Calu3 (cell line): ENCODE data around the gene ZNF777. TPM values are rescaled to one million over a fixed set of nuclear protein-coding genes. Genes with fewer than 3 reads are reported as not detected.
"Not testable (repeated sequence)": the region's sequence is repeated elsewhere in the genome, so short reads cannot be mapped to it uniquely, and the experiment has no call there.

ENCODE experiments used
- BruUV-seq: library from RNA; stranded (reverse); fragments of 400-500 nt; replicated peaks from 2 replicates; lab custom pipeline; 2021; lab: Mats Ljungman, UMichigan
- CTCF ChIA-PET: fragments of 300-600 bp; sonication (Branson Sonifier 250); formaldehyde crosslinking; loops from one replicate; lab custom pipeline; 2022; ENCODE audit warnings: antibody characterized with exemption; lab: Charles Lee
- DNase-seq: peaks from one replicate; pipeline ENCODE4 v3.0.0; 2022
- H3K27ac Mint-ChIP-seq: one replicate; pipeline ENCODE4 v1.8.0; 2022; ENCODE audit warnings: mixed read lengths; ENCODE audit not compliant: unreplicated experiment
- H3K27me3 Mint-ChIP-seq: one replicate; pipeline ENCODE4 v1.8.0; 2022; ENCODE audit warnings: mixed read lengths; ENCODE audit not compliant: unreplicated experiment
- H3K36me3 Mint-ChIP-seq: one replicate; pipeline ENCODE4 v1.8.0; 2022; ENCODE audit warnings: mild to moderate bottlenecking, moderate library complexity, mixed read lengths; ENCODE audit not compliant: insufficient read depth, unreplicated experiment
- H3K4me1 Mint-ChIP-seq: one replicate; pipeline ENCODE4 v1.8.0; 2022; ENCODE audit warnings: mild to moderate bottlenecking, low read depth, mixed read lengths; ENCODE audit not compliant: unreplicated experiment
- H3K4me3 Mint-ChIP-seq: one replicate; pipeline ENCODE4 v1.8.0; 2022; ENCODE audit warnings: mild to moderate bottlenecking, low read depth, moderate library complexity, mixed read lengths; ENCODE audit not compliant: unreplicated experiment
- H3K9me3 Mint-ChIP-seq: one replicate; pipeline ENCODE4 v1.8.0; 2022; ENCODE audit warnings: low read depth, mixed read lengths; ENCODE audit not compliant: unreplicated experiment
- intact Hi-C: fragments of 100-400 bp; cut with micrococcal nuclease; formaldehyde crosslinking; loops from one replicate; pipeline ENCODE4 v1.10.0; 2022; ENCODE audit not compliant: unreplicated experiment
- total RNA-seq: library from RNA; stranded (reverse); gene quantifications from 2 replicates; pipeline ENCODE4 v1.2.3, GENCODE V29; 2022
- TF ChIP-seq, protein P1 (sequence below): fragments of 200-600 bp; IDR thresholded peaks from one replicate; pipeline ENCODE4 v1.8.0; 2022; ENCODE audit warnings: antibody characterized with exemption; ENCODE audit not compliant: unreplicated experiment

ZNF777 gene
- total RNA-seq, 1 experiment from 2014 or later, result 12.3 TPM

DNA sequence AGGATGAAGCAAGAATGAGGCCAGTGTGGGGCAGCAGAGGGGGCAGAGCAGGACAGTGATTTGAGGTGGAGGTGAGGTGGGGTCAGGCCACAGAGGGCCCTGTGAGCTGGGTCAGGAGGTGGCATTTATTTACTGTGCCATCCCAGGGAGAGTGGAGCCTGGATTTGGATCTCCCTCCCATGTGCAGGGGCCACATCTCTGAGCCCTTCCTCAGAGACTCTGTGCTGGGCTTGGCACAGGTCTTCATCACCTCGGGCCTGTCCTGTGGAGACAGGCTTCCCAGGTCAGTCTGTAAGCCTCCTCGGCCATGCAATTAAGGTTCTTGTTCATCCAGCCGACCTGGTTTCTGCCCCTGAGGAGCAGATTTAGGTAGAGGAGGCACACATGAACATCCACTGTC is 40.9 kb downstream of the ZNF777 start:
- H3K27ac Mint-ChIP-seq, result no peak overlapping the region
- H3K4me3 Mint-ChIP-seq, result no peak overlapping the region
- intact Hi-C loops, result loop anchor here (10.0 kb wide), 1 partner anchor 205 kb away; no protein-coding TSS in a partner anchor
- no peak for DNase-seq
- no peaks in the 10 kb centered on the region for H3K27me3 Mint-ChIP-seq
- peaks cover 8% of the 10 kb centered on the region for H3K36me3 Mint-ChIP-seq
- no peaks in the 10 kb centered on the region for H3K9me3 Mint-ChIP-seq
- BruUV-seq, result no TSS peak
- CTCF ChIA-PET, result no interaction called here
- no peaks in the 10 kb centered on the region for H3K4me1 Mint-ChIP-seq
- TF ChIP-seq, protein P1, sequence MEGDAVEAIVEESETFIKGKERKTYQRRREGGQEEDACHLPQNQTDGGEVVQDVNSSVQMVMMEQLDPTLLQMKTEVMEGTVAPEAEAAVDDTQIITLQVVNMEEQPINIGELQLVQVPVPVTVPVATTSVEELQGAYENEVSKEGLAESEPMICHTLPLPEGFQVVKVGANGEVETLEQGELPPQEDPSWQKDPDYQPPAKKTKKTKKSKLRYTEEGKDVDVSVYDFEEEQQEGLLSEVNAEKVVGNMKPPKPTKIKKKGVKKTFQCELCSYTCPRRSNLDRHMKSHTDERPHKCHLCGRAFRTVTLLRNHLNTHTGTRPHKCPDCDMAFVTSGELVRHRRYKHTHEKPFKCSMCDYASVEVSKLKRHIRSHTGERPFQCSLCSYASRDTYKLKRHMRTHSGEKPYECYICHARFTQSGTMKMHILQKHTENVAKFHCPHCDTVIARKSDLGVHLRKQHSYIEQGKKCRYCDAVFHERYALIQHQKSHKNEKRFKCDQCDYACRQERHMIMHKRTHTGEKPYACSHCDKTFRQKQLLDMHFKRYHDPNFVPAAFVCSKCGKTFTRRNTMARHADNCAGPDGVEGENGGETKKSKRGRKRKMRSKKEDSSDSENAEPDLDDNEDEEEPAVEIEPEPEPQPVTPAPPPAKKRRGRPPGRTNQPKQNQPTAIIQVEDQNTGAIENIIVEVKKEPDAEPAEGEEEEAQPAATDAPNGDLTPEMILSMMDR, result no peak

DNA sequence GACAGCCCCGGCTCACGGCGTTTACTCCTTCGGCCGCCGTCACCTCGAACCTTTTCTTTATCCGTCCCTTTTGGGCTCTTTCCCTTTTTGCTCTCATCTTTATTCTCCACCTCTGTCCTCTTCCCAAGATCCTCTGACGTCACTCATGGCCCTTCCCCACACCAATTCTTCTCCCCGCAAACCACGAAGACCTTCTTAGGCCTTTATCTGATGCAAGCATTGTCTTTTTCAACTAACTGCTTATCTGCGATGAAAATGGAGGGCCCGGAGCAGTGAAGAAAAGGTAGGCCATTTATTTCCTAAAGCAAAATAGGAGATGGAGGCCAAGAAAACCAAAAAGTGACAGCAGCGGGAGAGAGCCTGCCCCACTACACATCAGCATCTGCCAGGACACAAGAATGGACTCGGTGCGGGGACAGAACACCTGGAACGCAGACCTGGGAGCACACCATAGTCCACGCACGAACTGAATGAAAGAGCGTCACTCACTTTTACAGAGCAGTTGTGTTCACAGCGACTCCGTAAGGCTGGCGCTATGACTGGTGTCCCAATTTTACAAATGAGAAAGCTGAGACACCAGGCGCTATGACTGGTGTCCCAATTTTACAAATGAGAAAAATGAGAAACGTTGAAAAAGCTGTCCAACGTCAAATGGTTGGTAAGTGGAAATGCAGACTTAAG is 45.3 kb downstream of the ZNF777 start:
- Mint-ChIP-seq H3K4me1 (no peaks in the 10 kb centered on the region), H3K4me3 (no peak overlapping the region), H3K36me3 (no peaks in the 10 kb centered on the region), H3K27me3 (peaks cover 28% of the 10 kb centered on the region), H3K9me3 (no peaks in the 10 kb centered on the region), H3K27ac (no peak overlapping the region)
- CTCF ChIA-PET, result no interaction called here
- intact Hi-C loops, result no loop called here
- no TSS peak for BruUV-seq
- TF ChIP-seq, protein P1, result no peak
- DNase-seq, result no peak

DNA sequence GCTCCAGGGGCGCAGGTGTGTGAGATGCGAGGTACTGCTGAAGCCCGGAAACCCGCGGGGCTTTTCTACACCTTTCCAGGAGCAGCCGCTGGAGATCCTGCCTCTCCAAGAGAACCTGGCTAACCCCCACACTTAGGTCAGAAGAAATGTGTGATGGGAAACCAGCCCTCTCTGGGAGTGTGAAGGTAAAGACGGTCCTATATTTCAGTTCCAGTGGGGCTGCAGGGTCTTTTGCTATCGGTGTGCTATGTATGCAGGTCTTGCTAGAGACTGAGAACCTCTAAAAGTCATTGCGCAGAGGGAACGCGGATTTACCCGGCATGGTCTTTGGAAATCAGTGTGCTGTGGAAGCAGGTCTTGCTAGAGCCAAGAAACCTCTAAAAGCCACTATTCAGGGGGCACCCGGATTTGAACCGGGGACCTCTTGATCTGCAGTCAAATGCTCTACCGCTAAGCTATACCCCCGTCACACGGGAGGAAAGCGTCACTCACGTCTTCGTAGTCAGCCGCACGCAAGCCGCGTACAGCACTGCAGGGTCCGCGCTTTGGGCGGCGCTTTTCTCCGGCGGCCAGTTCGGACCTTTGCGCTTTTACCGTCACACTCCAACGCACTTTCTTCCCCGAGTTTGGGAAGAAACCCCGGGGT is 46.0 kb downstream of the ZNF777 start:
- CTCF ChIA-PET, result no interaction called here
- DNase-seq, result no peak
- H3K27me3 Mint-ChIP-seq, result peaks cover 28% of the 10 kb centered on the region
- no peaks in the 10 kb centered on the region for H3K4me1 Mint-ChIP-seq
- intact Hi-C loops, result no loop called here
- H3K27ac Mint-ChIP-seq, result no peak overlapping the region
- no TSS peak for BruUV-seq
- no peaks in the 10 kb centered on the region for H3K36me3 Mint-ChIP-seq
- TF ChIP-seq, protein P1, result no peak
- H3K9me3 Mint-ChIP-seq, result no peaks in the 10 kb centered on the region
- H3K4me3 Mint-ChIP-seq, result no peak overlapping the region

DNA sequence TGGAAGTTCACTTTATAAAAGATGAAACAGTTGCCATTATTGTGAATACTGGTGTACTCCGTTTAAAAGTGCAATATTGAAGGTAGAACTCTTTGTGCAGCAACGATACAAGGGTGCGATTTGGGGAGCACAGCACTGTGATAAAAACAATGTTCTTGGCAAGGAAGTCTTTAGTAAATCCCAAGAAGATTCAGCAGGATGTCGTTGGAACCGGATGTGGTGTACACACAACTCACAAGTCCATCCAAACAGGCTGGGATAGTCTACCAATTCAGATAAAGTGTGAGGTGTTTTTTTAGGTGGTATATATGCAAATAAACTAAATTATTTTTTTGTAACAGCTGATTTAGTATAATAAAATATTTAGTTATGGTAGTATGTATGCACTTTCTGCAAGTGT is 46.7 kb downstream of the ZNF777 start:
- CTCF ChIA-PET, result no interaction called here
- H3K27ac Mint-ChIP-seq, result no peak overlapping the region
- intact Hi-C loops, result no loop called here
- no peaks in the 10 kb centered on the region for H3K4me1 Mint-ChIP-seq
- peaks cover 28% of the 10 kb centered on the region for H3K27me3 Mint-ChIP-seq
- TF ChIP-seq, protein P1, result no peak
- H3K4me3 Mint-ChIP-seq, result no peak overlapping the region
- no TSS peak for BruUV-seq
- DNase-seq, result no peak
- H3K9me3 Mint-ChIP-seq, result no peaks in the 10 kb centered on the region
- H3K36me3 Mint-ChIP-seq, result no peaks in the 10 kb centered on the region

DNA sequence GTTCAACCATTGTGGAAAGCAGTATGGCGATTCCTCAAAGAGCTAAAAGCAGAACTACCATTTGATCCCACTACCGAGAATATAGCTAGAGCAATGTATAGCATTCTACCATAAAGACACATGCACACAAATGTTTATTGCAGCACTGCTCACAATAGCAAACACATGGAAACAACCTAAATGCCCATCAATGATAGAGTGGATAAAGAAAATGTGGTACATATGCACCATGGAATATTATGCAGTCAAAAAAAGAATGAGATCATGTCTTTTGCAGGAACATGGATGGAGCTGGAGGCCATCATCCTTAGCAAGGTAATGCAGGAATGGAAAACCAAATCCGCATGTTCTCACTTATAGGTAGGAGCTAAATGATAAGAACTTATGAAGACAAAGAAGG is 47.8 kb downstream of the ZNF777 start:
- H3K27me3 Mint-ChIP-seq, result peaks cover 28% of the 10 kb centered on the region
- H3K4me1 Mint-ChIP-seq, BruUV-seq, H3K9me3 Mint-ChIP-seq, intact Hi-C loops, H3K4me3 Mint-ChIP-seq, CTCF ChIA-PET, DNase-seq, H3K27ac Mint-ChIP-seq, H3K36me3 Mint-ChIP-seq: not testable (repeated sequence)
